Measurements from ENCODE around the gene LSM7.

- no peak for TF ChIP-seq CTCF (IDR thresholded peaks at IDR 0.05)
- TF ChIP-seq POLR2AphosphoS5 (IDR thresholded peaks at IDR 0.05; ENCODE audit: insufficient read depth in 1 of 2, low read depth in 1 of 2) = no peak
These were observed 15.1 kb upstream of the LSM7 start for GRCh38 chr19:2343289-2343982.
